HEK293T (cell line): ENCODE measurements around the gene DCDC1.

Source experiments
- BHLHE40 ChIP-seq: fragments of 450-650 bp; IDR thresholded peaks from 2 replicates; pipeline ENCODE4 v1.6.1; 2016; ENCODE audit warnings: mild to moderate bottlenecking, moderate library complexity, borderline replicate concordance
- CTBP1 ChIP-seq: fragments of 450-650 bp; IDR thresholded peaks from 2 replicates; pipeline ENCODE4 v1.6.1; 2016; ENCODE audit warnings: borderline replicate concordance
- FOXA1 ChIP-seq: fragments of 450-650 bp; IDR thresholded peaks from 2 replicates; pipeline ENCODE4 v1.6.1; 2016; ENCODE audit warnings: mild to moderate bottlenecking
- FOXK2 ChIP-seq: fragments of 450-650 bp; IDR thresholded peaks from 2 replicates; pipeline ENCODE4 v1.6.1; 2016; ENCODE audit warnings: mild to moderate bottlenecking
- HDGF ChIP-seq: fragments of 450-650 bp; IDR thresholded peaks from 2 replicates; pipeline ENCODE4 v1.6.1; 2017; ENCODE audit warnings: antibody characterized with exemption, borderline replicate concordance
- L3MBTL2 ChIP-seq: fragments of 450-650 bp; conservative IDR thresholded peaks from 2 replicates; pipeline ENCODE4 v1.6.1; 2016; ENCODE audit warnings: mild to moderate bottlenecking
- LEF1 ChIP-seq: fragments of 450-650 bp; IDR thresholded peaks from 2 replicates; pipeline ENCODE4 v1.6.1; 2017; ENCODE audit warnings: mild to moderate bottlenecking, borderline replicate concordance
- NFRKB ChIP-seq: fragments of 450-650 bp; IDR thresholded peaks from 2 replicates; pipeline ENCODE4 v1.6.1; 2016; ENCODE audit warnings: mild to moderate bottlenecking, moderate library complexity
- SP1 ChIP-seq: fragments of 450-650 bp; IDR thresholded peaks from 2 replicates; pipeline ENCODE4 v1.6.1; 2017
- SUZ12 ChIP-seq: fragments of 450-650 bp; IDR thresholded peaks from 2 replicates; pipeline ENCODE4 v1.6.1; 2016; ENCODE audit warnings: mild to moderate bottlenecking
- TARDBP ChIP-seq: fragments of 450-650 bp; IDR thresholded peaks from 2 replicates; pipeline ENCODE4 v1.6.1; 2016

DNA sequence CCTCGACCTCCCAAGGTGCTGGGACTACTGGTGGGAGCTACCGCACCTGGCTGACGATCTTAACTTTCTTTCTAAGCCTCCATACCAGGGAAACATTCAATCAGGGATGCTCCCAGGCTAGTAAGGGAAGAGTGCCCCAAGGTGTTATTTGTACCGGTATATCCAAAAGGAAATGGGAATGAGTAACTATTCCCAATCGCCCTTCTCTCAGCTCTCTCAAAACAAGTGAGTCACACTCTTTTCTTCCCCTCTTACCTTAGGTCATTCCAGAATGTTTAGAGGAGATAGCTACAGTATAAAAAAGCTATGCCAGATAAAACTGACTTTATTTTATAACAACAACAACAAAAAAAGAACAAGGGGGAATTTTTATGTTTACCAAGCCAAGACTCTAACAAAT is 13.7 kb downstream of the DCDC1 start:
- TF ChIP-seq SUZ12 = no peak
- TF ChIP-seq FOXK2 = no peak
- no peak for TF ChIP-seq SP1
- no peak for TF ChIP-seq LEF1
- TF ChIP-seq HDGF = no peak
- no peak for TF ChIP-seq CTBP1
- no peak for TF ChIP-seq L3MBTL2
- no peak for TF ChIP-seq BHLHE40
- TF ChIP-seq TARDBP = no peak
- TF ChIP-seq FOXA1 = no peak
- no peak for TF ChIP-seq NFRKB
